ENCODE results near the gene ESRRA. TPM values are rescaled to one million over a fixed set of nuclear protein-coding genes. Genes with fewer than 3 reads are reported as not detected.

The ESRRA gene
- total and polyA plus RNA-seq, 2 of the 8 experiments (the other 6 are each of a cell fraction or from before 2014, with no cell fraction given), result 18.2 to 37.0 TPM

DNA sequence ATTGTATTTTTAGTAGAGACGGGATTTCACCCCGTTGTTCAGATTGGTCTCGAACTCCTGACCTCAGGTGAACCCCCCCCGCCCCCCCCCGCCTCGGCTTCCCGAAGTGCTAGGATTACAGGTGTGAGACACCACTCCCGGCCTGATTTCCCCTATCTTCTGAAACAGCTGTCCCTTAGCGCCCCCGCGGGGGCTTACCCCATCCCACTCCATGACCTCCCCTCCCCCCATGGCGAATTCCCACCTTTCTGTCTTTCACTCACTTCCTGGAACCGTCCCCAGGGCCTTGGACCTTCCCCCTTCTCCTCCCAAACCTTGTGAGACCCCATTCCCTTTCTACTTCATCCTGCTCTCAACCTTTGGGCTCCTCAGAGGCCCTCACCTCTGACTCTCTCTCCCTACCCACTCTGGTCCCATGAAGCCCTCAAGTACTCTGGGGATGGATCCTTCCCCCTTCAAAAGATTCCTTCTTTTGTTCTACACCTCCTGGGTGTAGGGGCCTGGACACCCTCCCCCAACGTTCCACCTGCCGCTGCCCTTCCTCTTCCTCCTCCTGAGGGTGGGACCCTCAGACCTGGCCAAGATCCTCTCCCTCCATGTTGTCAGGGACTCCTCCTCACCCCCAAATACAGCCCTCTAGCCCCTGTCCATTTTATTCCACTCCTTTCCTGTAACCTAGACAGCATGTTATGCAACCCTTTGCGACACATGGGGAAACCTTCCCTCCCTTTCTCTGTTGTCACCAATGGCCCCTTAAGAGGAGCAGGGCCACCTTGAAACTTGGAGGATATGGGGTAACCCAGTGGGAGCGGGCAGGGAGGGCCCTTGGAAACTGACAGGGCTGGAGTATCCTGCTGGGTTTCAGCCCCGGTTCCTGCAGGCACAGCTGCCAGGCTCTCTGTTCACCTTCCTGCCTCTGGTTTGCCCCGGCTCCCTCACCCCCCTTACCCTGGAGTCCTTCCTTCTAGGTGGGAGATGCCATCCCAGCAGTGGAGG is 13.7 kb downstream of the ESRRA start:
- H3K27ac ChIP-seq (ENCODE audit: low read depth, low read length), result peak overlapping the region; percentile 8; the same call in 1 of the 2 replicates
- H2BK12ac ChIP-seq (ENCODE audit: low read depth, low read length), result peak overlapping the region; percentile 60; the same call in 1 of the 2 replicates
- CTCF ChIA-PET (ENCODE audit: partially characterized antibody), result interaction anchor here (1.8 to 20.8 kb wide), 3 partner anchors 16 to 130 kb away, joined by 4 to 614 read pairs (median 4); partner anchors contain the start of gene CCDC88B
- H3K56ac ChIP-seq (replicated peaks; ENCODE audit: insufficient read length, low read depth, low read length), result peak overlapping the region; percentile 24
- H3K4ac ChIP-seq (replicated peaks; ENCODE audit: insufficient read length, low read depth, low read length), result peak overlapping the region; percentile 15
- H3K23ac ChIP-seq (ENCODE audit: insufficient read length), result no peak overlapping the region
- WGBS, 2 experiments (ENCODE audit: extremely low coverage in 1 of 2, insufficient coverage in 1 of 2, insufficient read length in 1 of 2, insufficient replicate concordance in 2 of 2, low coverage in 1 of 2, low lambda C conversion rate in 2 of 2, missing lambda C conversion rate in 1 of 2), result 38% methylated on average over 15 of the region's 19 CpGs; no CpG with 5 or more reads in 1 of the 2 experiments
- H3K4me3 ChIP-seq (ENCODE audit: extremely low read depth in 1 of 4, insufficient read depth in 2 of 4, low read depth in 3 of 4, low read length in 4 of 4), result peak overlapping the region; percentile 73 to 80 (median 77)
- H4K8ac ChIP-seq (ENCODE audit: extremely low read depth, insufficient read depth, low read length), result no peak overlapping the region
- no peak overlapping the region for H3K14ac ChIP-seq (ENCODE audit: insufficient read length)
- H3K4me1 ChIP-seq (replicated peaks in 1 of 4; ENCODE audit: control insufficient read depth in 3 of 4, insufficient read depth in 4 of 4, low read length in 3 of 4), result peaks cover 1 to 12% (median 7%) of the 10 kb centered on the region in 4 experiments; a peak in 6 of 7 replicates
- peaks cover 5% of the 10 kb centered on the region; the same call in 1 of the 2 replicates for H3K23me2 ChIP-seq (ENCODE audit: low read depth, low read length)
- no peak overlapping the region for H2AFZ ChIP-seq (ENCODE audit: low read length)
- H2BK15ac ChIP-seq (ENCODE audit: low read length), result peak overlapping the region; percentile 88; the same call in 1 of the 2 replicates
- peak overlapping the region; percentile 68; the same call in 1 of the 2 replicates for H2AK5ac ChIP-seq (ENCODE audit: low read depth, low read length)
- peaks cover 7% of the 10 kb centered on the region; the same call in 1 of the 2 replicates for H3K79me1 ChIP-seq (ENCODE audit: low read depth, low read length)
- peak overlapping the region in 1 of 4 experiments; percentile 7; a peak in 4 of 7 replicates for H3K9ac ChIP-seq (replicated peaks in 1 of 4; ENCODE audit: extremely low read depth in 1 of 4, low read depth in 3 of 4, low read length in 3 of 4)
- POLR2A ChIA-PET (ENCODE audit: partially characterized antibody), result interaction anchor here (0.9 to 6.6 kb wide), 9 partner anchors 11 to 134 kb away, joined by 3 to 61 read pairs (median 24); partner anchors contain the start of genes DNAJC4 and STIP1
- H3K27me3 ChIP-seq (replicated peaks in 1 of 4; ENCODE audit: control insufficient read depth in 3 of 4, extremely low read depth in 1 of 4, insufficient read depth in 3 of 4, low read length in 3 of 4), result no peaks in the 10 kb centered on the region
- DNase-seq (ENCODE audit: low read depth in 1 of 2, low spot score in 2 of 2) (no peak), FAIRE-seq (no peak)
- H4K5ac ChIP-seq (ENCODE audit: insufficient read length, low read depth, low read length), result no peak overlapping the region
- peaks cover 2 to 26% (median 13%) of the 10 kb centered on the region in 4 experiments; a peak in 7 of 8 replicates for H3K36me3 ChIP-seq (ENCODE audit: control insufficient read depth in 2 of 4, insufficient read depth in 4 of 4, low read length in 3 of 4)
- H3K18ac ChIP-seq (ENCODE audit: extremely low read depth, low read length), result peak overlapping the region; percentile 24
- H3K9me3 ChIP-seq (ENCODE audit: insufficient read depth in 2 of 2, low read depth in 1 of 2, low read length in 1 of 2), result no peaks in the 10 kb centered on the region
- H2BK120ac ChIP-seq (replicated peaks; ENCODE audit: low read depth, low read length), result no peak overlapping the region
- H2BK5ac ChIP-seq (ENCODE audit: low read depth, low read length), result peak overlapping the region; percentile 84
- no peak overlapping the region for H2BK20ac ChIP-seq (ENCODE audit: low read length)
- H3K4me2 ChIP-seq (ENCODE audit: insufficient read depth in 1 of 2, low read depth in 2 of 2, low read length in 2 of 2), result peak overlapping the region; percentile 60 to 75
- no peak for TF ChIP-seq HDAC2 (IDR thresholded peaks at IDR 0.05; ENCODE audit: borderline replicate concordance in 1 of 2, low read depth in 2 of 2, low read length in 2 of 2)
- TF ChIP-seq SIRT6 (IDR thresholded peaks at IDR 0.05; ENCODE audit: low read length), result no peak
- H3K79me2 ChIP-seq (ENCODE audit: control insufficient read depth in 1 of 2, insufficient read depth in 2 of 2, low read length in 2 of 2), result peaks cover 0 to 18% of the 10 kb centered on the region in 2 experiments; a peak in 1 of 4 replicates
- peak overlapping the region; percentile 29 for H4K91ac ChIP-seq (replicated peaks; ENCODE audit: insufficient read length, low read length)
- peaks cover 0 to 3% of the 10 kb centered on the region in 2 experiments for H4K20me1 ChIP-seq (replicated peaks in 1 of 2; ENCODE audit: control insufficient read depth in 1 of 2, insufficient read depth in 2 of 2, low read length in 2 of 2)
